Lower lobe of right lung (tissue), 2 donors: ENCODE results near the gene DBH. TPM values are rescaled to one million over a fixed set of nuclear protein-coding genes. Genes with fewer than 3 reads are reported as not detected.

ENCODE experiments used
- ATAC-seq, 2 donors: fragments of 200-7000 bp; cut with Tn5 transposase; one replicate each; pipeline ENCODE4 v1.9.1; 2020 to 2022; ENCODE audit warnings: mild to moderate bottlenecking in 2 of 2, moderate library complexity in 2 of 2
- DNase-seq: peaks from one replicate; pipeline ENCODE4 v3.0.0-alpha.2; 2020
- H3K27ac ChIP-seq: fragments of 200-600 bp; one replicate; pipeline ENCODE4 v1.8.0; 2022
- H3K27me3 ChIP-seq: fragments of 200-600 bp; one replicate; pipeline ENCODE4 v1.8.0; 2022; ENCODE audit warnings: low read depth
- H3K36me3 ChIP-seq: fragments of 200-600 bp; one replicate; pipeline ENCODE4 v1.8.0; 2022; ENCODE audit warnings: mild to moderate bottlenecking
- H3K4me1 ChIP-seq: fragments of 200-600 bp; one replicate; pipeline ENCODE4 v1.8.0; 2022
- H3K4me3 ChIP-seq: fragments of 200-600 bp; one replicate; pipeline ENCODE4 v1.8.0; 2022; ENCODE audit warnings: mild to moderate bottlenecking
- H3K9me3 ChIP-seq: fragments of 200-600 bp; one replicate; pipeline ENCODE4 v1.8.0; 2022
- CTCF ChIP-seq: fragments of 200-600 bp; IDR thresholded peaks from one replicate; pipeline ENCODE4 v1.8.0; 2022; ENCODE audit warnings: antibody characterized with exemption, mild to moderate bottlenecking
- intact Hi-C: fragments of 100-400 bp; cut with DNase I; formaldehyde crosslinking; loops from one replicate; pipeline ENCODE4 v1.11.0; 2022
- total RNA-seq: library from RNA; stranded (reverse); fragmentation: NEBNext Ultra II Directional; extraction: Animal tissue kit (Norgen Biotek cat#: 25700); gene quantifications from one replicate; pipeline ENCODE4 v1.2.1, GENCODE V29; 2021
- donor health status: DM: no; HTN: yes; CAD: no; lungs with severe emphysema.

The DBH gene
- total RNA-seq, 1 donor from 2014 or later, result not detected

GRCh38 chr9:133633681-133634080 is 2.5 kb upstream of the DBH start:
- H3K27me3 ChIP-seq, result no peaks in the 10 kb centered on the region

GRCh38 chr9:133634081-133634691 is 2.0 kb upstream of the DBH start:
- Histone ChIP-seq H3K27me3 (no peaks in the 10 kb centered on the region), H3K27ac (no peak overlapping the region), H3K4me3 (no peak overlapping the region), H3K9me3 (no peaks in the 10 kb centered on the region), H3K4me1 (no peaks in the 10 kb centered on the region), H3K36me3 (no peaks in the 10 kb centered on the region)
- TF ChIP-seq CTCF, result no peak
- no peak for ATAC-seq
- DNase-seq, result no peak
- intact Hi-C loops, result no loop called here

More at GRCh38 chr9:133633681-133634080, 2.5 kb upstream of the DBH start:
- Histone ChIP-seq H3K4me1 (no peaks in the 10 kb centered on the region), H3K9me3 (no peaks in the 10 kb centered on the region), H3K4me3 (no peak overlapping the region), H3K27ac (no peak overlapping the region), H3K36me3 (no peaks in the 10 kb centered on the region)
- intact Hi-C loops, result no loop called here
- no peak for ATAC-seq
- no peak for TF ChIP-seq CTCF
- no peak for DNase-seq

GRCh38 chr9:133635098-133635497 is 1.1 kb upstream of the DBH start:
- intact Hi-C loops, result no loop called here
- Histone ChIP-seq H3K4me1 (no peaks in the 10 kb centered on the region), H3K36me3 (no peaks in the 10 kb centered on the region), H3K27me3 (no peaks in the 10 kb centered on the region), H3K9me3 (no peaks in the 10 kb centered on the region), H3K27ac (no peak overlapping the region), H3K4me3 (no peak overlapping the region)
- ATAC-seq (no peak), DNase-seq (no peak)
- TF ChIP-seq CTCF, result no peak

GRCh38 chr9:133636902-133637301 is 739 bp downstream of the DBH start:
- Histone ChIP-seq H3K9me3 (no peaks in the 10 kb centered on the region), H3K36me3 (no peaks in the 10 kb centered on the region), H3K27me3 (no peaks in the 10 kb centered on the region), H3K4me3 (no peak overlapping the region), H3K4me1 (no peaks in the 10 kb centered on the region), H3K27ac (no peak overlapping the region)
- DNase-seq (no peak), ATAC-seq (no peak)
- no peak for TF ChIP-seq CTCF
- intact Hi-C loops, result no loop called here

- no peak for TF ChIP-seq CTCF
- H3K4me1 ChIP-seq, result no peaks in the 10 kb centered on the region
- ATAC-seq (no peak), DNase-seq (no peak)
- H3K4me3 ChIP-seq, result no peak overlapping the region
- intact Hi-C loops, result no loop called here
- H3K36me3 ChIP-seq, result no peaks in the 10 kb centered on the region
- H3K27ac ChIP-seq, result no peak overlapping the region
- H3K9me3 ChIP-seq, result no peaks in the 10 kb centered on the region
- no peaks in the 10 kb centered on the region for H3K27me3 ChIP-seq
Observed at GRCh38 chr9:133637451-133638055, 1.4 kb downstream of the DBH start.
